ENCODE results near the gene SLCO2B1.

GRCh38 chr11:75201771-75202170, 50.9 kb downstream of the SLCO2B1 start:
- no peak for TF ChIP-seq CTCF (conservative IDR thresholded peaks at IDR 0.05; ENCODE audit: low read depth in 2 of 2)
- no peak for TF ChIP-seq EZH2phosphoT487 (IDR thresholded peaks at IDR 0.05; ENCODE audit: unreplicated experiment)
- TF ChIP-seq POLR2AphosphoS5 (IDR thresholded peaks at IDR 0.05; ENCODE audit: low read depth): no peak
- no peak for TF ChIP-seq EZH2 (IDR thresholded peaks at IDR 0.05; ENCODE audit: low read depth, unreplicated experiment)
